Liver (tissue), 9 donors: ENCODE results near the gene FAM193A. TPM values are rescaled to one million over a fixed set of nuclear protein-coding genes. Genes with fewer than 3 reads are reported as not detected.
A peak's percentile ranks its signal among the peaks of the same experiment; 100 is the strongest.

Experiments
- DNase-seq: peaks from one replicate; pipeline ENCODE4 v3.0.0-alpha.2; 2017; ENCODE audit warnings: low spot score
- H3K27ac ChIP-seq, 2 donors: one replicate each; pipeline ENCODE4 v1.7.0; 2013; ENCODE audit warnings: inconsistent platforms in 2 of 2, low read length in 2 of 2, control low read depth in 1 of 2, low read depth in 1 of 2, mild to moderate bottlenecking in 1 of 2
- H3K27me3 ChIP-seq, 4 donors: one replicate each; pipeline versions ENCODE4 v1.6.1 to v1.7.0; 2013; ENCODE audit warnings: low read length in 3 of 4, inconsistent platforms in 1 of 4, mild to moderate bottlenecking in 1 of 4, moderate library complexity in 1 of 4; ENCODE audit not compliant: control insufficient read depth in 4 of 4, insufficient read depth in 4 of 4
- H3K36me3 ChIP-seq, 4 donors: one replicate each; pipeline versions ENCODE4 v1.6.1 to v1.7.0; 2013; ENCODE audit warnings: low read length in 3 of 4, mild to moderate bottlenecking in 3 of 4, low read depth in 1 of 4, moderate library complexity in 1 of 4; ENCODE audit not compliant: control insufficient read depth in 4 of 4, insufficient read depth in 3 of 4
- H3K4me1 ChIP-seq, 4 donors: one replicate each; pipeline versions ENCODE4 v1.6.1 to v1.7.0; 2013; ENCODE audit warnings: low read length in 3 of 4, mild to moderate bottlenecking in 3 of 4, moderate library complexity in 1 of 4; ENCODE audit not compliant: control insufficient read depth in 4 of 4, insufficient read depth in 4 of 4
- H3K4me3 ChIP-seq, 3 donors: one replicate each; pipeline versions ENCODE4 v1.6.1 to v1.7.0; 2013; ENCODE audit warnings: low read length in 3 of 3, control low read depth in 1 of 3, low read depth in 1 of 3, mild to moderate bottlenecking in 1 of 3
- H3K9ac ChIP-seq, 2 donors: one replicate each; pipeline ENCODE4 v1.7.0; 2013; ENCODE audit warnings: low read length in 2 of 2, mild to moderate bottlenecking in 2 of 2, moderate library complexity in 2 of 2, control low read depth in 1 of 2, low read depth in 1 of 2
- H3K9me3 ChIP-seq, 4 donors: one replicate each; pipeline versions ENCODE4 v1.6.1 to v1.7.0; 2013; ENCODE audit warnings: low read length in 3 of 4; ENCODE audit not compliant: control insufficient read depth in 4 of 4
- CTCF ChIP-seq: fragments of 150-350 bp; IDR thresholded peaks from 2 replicates; pipeline ENCODE4 v1.5.1; 2017; ENCODE audit warnings: improper control_type of control experiment, low read depth, low read length; ENCODE audit not compliant: missing input control
- EGR1 ChIP-seq, 2 donors: IDR thresholded peaks; 2 replicates each; pipeline ENCODE4 v1.6.1; 2016 to 2018; ENCODE audit warnings: antibody characterized with exemption in 2 of 2, low read depth in 2 of 2
- FOXA1 ChIP-seq: IDR thresholded peaks from 2 replicates; pipeline ENCODE4 v1.6.1; 2016; ENCODE audit warnings: antibody characterized with exemption
- FOXA2 ChIP-seq: IDR thresholded peaks from 2 replicates; pipeline ENCODE4 v1.6.1; 2016; ENCODE audit warnings: antibody characterized with exemption
- GABPA ChIP-seq, 2 donors: IDR thresholded peaks in 1 of 2; conservative IDR thresholded peaks in 1 of 2; 2 replicates each; pipeline ENCODE4 v1.6.1; 2016; ENCODE audit warnings: antibody characterized with exemption in 2 of 2, mild to moderate bottlenecking in 1 of 2, moderate library complexity in 1 of 2
- HNF4A ChIP-seq, 2 donors: conservative IDR thresholded peaks; 2 replicates each; pipeline ENCODE4 v1.6.1; 2016; ENCODE audit warnings: antibody characterized with exemption in 2 of 2, mild to moderate bottlenecking in 2 of 2
- HNF4G ChIP-seq: IDR thresholded peaks from 2 replicates; pipeline ENCODE4 v1.6.1; 2016; ENCODE audit warnings: antibody characterized with exemption
- JUND ChIP-seq, 2 donors: IDR thresholded peaks; 2 replicates each; pipeline ENCODE4 v1.6.1; 2016; ENCODE audit warnings: antibody characterized with exemption in 2 of 2
- NR2F2 ChIP-seq: IDR thresholded peaks from 2 replicates; pipeline ENCODE4 v1.6.1; 2016; ENCODE audit warnings: antibody characterized with exemption
- RAD21 ChIP-seq, 2 donors: IDR thresholded peaks; 2 replicates each; pipeline ENCODE4 v1.6.1; 2016; ENCODE audit warnings: antibody characterized with exemption in 2 of 2, mild to moderate bottlenecking in 2 of 2
- REST ChIP-seq: IDR thresholded peaks from 2 replicates; pipeline ENCODE4 v1.6.1; 2016; ENCODE audit warnings: antibody characterized with exemption, mild to moderate bottlenecking
- RXRA ChIP-seq, 2 donors: IDR thresholded peaks; 2 replicates each; pipeline ENCODE4 v1.6.1; 2017 to 2018; ENCODE audit warnings: antibody characterized with exemption in 2 of 2, mild to moderate bottlenecking in 1 of 2
- SP1 ChIP-seq: IDR thresholded peaks from 2 replicates; pipeline ENCODE4 v1.6.1; 2018; ENCODE audit warnings: antibody characterized with exemption, mild to moderate bottlenecking
- TAF1 ChIP-seq: conservative IDR thresholded peaks from 2 replicates; pipeline ENCODE4 v1.6.1; 2016; ENCODE audit warnings: antibody characterized with exemption, mild to moderate bottlenecking
- WGBS: extraction: QIAGEN DNeasy Blood & Tissue Kit; methylation state at CpG from one replicate; pipeline ENCODE4 v1.1.7; 2013; 5-methylcytosine and 5-hydroxymethylcytosine counted together
- polyA plus RNA-seq, 2 donors: library from polyadenylated mRNA; stranded (reverse) in 1 of 2; unstranded in 1 of 2; fragments of 200-250 nt in 1 of 2; fragments of >200 nt in 1 of 2; fragmentation: Nextera tagmentation in 1 of 2; extraction: Ambion mirVana in 1 of 2; gene quantifications; one replicate each; pipeline versions ENCODE4 v1.2.1 to v1.2.3, GENCODE V29; 2013 to 2015
- total RNA-seq, 2 donors: library from RNA; depleted of rRNA; stranded (reverse); fragments of >200 nt; gene quantifications; one replicate each; pipeline ENCODE4 v1.2.3, GENCODE V29; 2014
- TF ChIP-seq, protein P1 (sequence below): IDR thresholded peaks from 2 replicates; pipeline ENCODE4 v1.6.1; 2016; ENCODE audit warnings: antibody characterized with exemption
- TF ChIP-seq, protein P2 (sequence below): IDR thresholded peaks from 2 replicates; pipeline ENCODE4 v1.6.1; 2016; ENCODE audit warnings: antibody characterized with exemption
- TF ChIP-seq, protein P3 (sequence below): IDR thresholded peaks from 2 replicates; pipeline ENCODE4 v1.6.1; 2016; ENCODE audit warnings: antibody characterized with exemption
- donor health status: healthy.
- donor health status: healthy.
- donor health status: healthy.
- donor health status: healthy.
- donor health status: healthy.

The FAM193A gene
- total and polyA plus RNA-seq, 4 donors = 3.9 to 10.2 (median 7.0) TPM

- Histone ChIP-seq H3K9ac (peak within 1 kb of the TSS; percentile 36 to 77), H3K36me3 (peaks cover 0 to 3% (median 3%) of the 10 kb centered on the region in 4 donors), H3K4me3 (peak within 1 kb of the TSS; percentile 75 to 93 (median 76)), H3K9me3 (no peaks in the 10 kb centered on the region), H3K27ac (peak within 1 kb of the TSS; percentile 80 to 83), H3K4me1 (peaks cover 4 to 15% (median 10%) of the 10 kb centered on the region in 4 donors), H3K27me3 (no peaks in the 10 kb centered on the region)
- peak; percentile 90 for DNase-seq
- WGBS = 1% methylated on average over 96 of the region's 96 CpGs
- TF ChIP-seq NR2F2 (no peak), SP1 (peak; percentile 18), HNF4A (conservative IDR thresholded peaks at IDR 0.05) (no peak), TAF1 (no peak), CTCF (peak; percentile 44), FOXA2 (no peak), RAD21 (IDR thresholded peaks at IDR 0.05) (peak in 1 of 2 donors; percentile 41), GABPA (IDR thresholded peaks at IDR 0.05 in 1 of 2, conservative IDR thresholded peaks at IDR 0.05 in 1 of 2) (no peak), REST (peak; percentile 96)
- TF ChIP-seq, protein P1, sequence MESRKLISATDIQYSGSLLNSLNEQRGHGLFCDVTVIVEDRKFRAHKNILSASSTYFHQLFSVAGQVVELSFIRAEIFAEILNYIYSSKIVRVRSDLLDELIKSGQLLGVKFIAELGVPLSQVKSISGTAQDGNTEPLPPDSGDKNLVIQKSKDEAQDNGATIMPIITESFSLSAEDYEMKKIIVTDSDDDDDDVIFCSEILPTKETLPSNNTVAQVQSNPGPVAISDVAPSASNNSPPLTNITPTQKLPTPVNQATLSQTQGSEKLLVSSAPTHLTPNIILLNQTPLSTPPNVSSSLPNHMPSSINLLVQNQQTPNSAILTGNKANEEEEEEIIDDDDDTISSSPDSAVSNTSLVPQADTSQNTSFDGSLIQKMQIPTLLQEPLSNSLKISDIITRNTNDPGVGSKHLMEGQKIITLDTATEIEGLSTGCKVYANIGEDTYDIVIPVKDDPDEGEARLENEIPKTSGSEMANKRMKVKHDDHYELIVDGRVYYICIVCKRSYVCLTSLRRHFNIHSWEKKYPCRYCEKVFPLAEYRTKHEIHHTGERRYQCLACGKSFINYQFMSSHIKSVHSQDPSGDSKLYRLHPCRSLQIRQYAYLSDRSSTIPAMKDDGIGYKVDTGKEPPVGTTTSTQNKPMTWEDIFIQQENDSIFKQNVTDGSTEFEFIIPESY = no peak
These were observed 219.6 kb downstream of the FAM193A start, which contains the start of gene TNIP2 for GRCh38 chr4:2755821-2756690. TNIP2 (minus strand) TSS chr4:2756336; CDS start chr4:2756289, 47 bp downstream.

DNA sequence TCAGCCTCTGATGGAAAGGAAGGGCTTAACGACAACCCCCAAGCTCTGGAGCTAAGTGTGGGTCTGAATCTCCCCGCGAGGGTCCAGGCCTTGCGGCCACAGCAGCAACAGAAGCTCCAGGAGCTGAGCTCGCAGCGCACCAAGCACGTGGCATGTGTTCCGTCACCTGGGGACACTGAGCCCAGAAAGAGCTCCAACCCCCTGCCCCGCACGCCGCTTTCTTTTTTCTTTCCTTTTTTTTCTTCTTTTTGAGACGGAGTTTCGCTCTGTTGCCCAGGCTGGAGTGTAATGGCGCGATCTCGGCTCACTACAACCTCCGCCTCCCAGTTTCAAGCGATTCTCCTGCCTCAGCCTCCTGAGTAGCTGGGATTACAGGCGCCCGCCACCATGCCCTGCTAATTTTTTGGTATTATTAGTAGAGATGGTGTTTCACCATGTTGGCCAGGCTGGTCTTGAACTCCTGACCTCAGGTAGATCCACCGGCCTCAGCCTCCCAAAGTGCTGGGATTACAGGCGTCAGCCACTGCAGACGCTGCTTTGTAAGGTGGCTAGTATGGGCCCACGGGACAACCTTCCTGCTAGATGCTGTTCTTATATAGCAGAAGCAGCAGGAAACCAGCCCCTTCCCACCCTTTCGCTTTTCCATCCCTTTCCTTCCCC lies 220.4 kb downstream of the FAM193A start:
- Histone ChIP-seq H3K9me3 (no peaks in the 10 kb centered on the region), H3K4me3 (peak overlapping the region in 1 of 3 donors; percentile 76), H3K9ac (no peak overlapping the region), H3K4me1 (peaks cover 8 to 23% (median 17%) of the 10 kb centered on the region in 4 donors), H3K36me3 (peaks cover 0 to 3% (median 3%) of the 10 kb centered on the region in 4 donors), H3K27ac (peak overlapping the region in 1 of 2 donors; percentile 11), H3K27me3 (no peaks in the 10 kb centered on the region)
- DNase-seq = no peak
- 81% methylated on average over 25 of the region's 25 CpGs for WGBS
- TF ChIP-seq JUND (IDR thresholded peaks at IDR 0.05) = no peak
- no peak for TF ChIP-seq TAF1
- no peak for TF ChIP-seq RXRA (IDR thresholded peaks at IDR 0.05)
- no peak for TF ChIP-seq HNF4A (conservative IDR thresholded peaks at IDR 0.05)
- TF ChIP-seq, protein P2, sequence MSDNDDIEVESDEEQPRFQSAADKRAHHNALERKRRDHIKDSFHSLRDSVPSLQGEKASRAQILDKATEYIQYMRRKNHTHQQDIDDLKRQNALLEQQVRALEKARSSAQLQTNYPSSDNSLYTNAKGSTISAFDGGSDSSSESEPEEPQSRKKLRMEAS = no peak
- no peak for TF ChIP-seq FOXA1
- TF ChIP-seq HNF4G = no peak
- TF ChIP-seq NR2F2 = no peak
- TF ChIP-seq EGR1 (IDR thresholded peaks at IDR 0.05; ENCODE audit: low read depth in 2 of 2) = no peak
- TF ChIP-seq, protein P1 = no peak
- TF ChIP-seq SP1 = no peak
- no peak for TF ChIP-seq CTCF
- TF ChIP-seq, protein P3, sequence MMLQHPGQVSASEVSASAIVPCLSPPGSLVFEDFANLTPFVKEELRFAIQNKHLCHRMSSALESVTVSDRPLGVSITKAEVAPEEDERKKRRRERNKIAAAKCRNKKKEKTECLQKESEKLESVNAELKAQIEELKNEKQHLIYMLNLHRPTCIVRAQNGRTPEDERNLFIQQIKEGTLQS = no peak
